K562 (cell line): ENCODE measurements around the gene MED16. TPM values are rescaled to one million over a fixed set of nuclear protein-coding genes. Genes with fewer than 3 reads are reported as not detected.

ENCODE experiments used
- ATAC-seq: fragments of 200-7000 bp; cut with Tn5 transposase; 3 replicates; pipeline ENCODE4 v1.9.1; 2020; ENCODE audit warnings: moderate library complexity
- BruUV-seq: library from RNA; stranded (reverse); fragments of 400-500 nt; replicated peaks from 2 replicates; lab custom pipeline; 2021; lab: Mats Ljungman, UMichigan
- CTCF ChIA-PET: fragments of 300-600 bp; formaldehyde crosslinking; extraction: SDS; loops from one replicate; lab custom pipeline; 2021; ENCODE audit warnings: low intra/inter-chr PET ratio; lab: Yijun Ruan, JAX
- POLR2A ChIA-PET: fragments of 300-600, 350-650 bp; sonication (Branson Sonifier 250); formaldehyde crosslinking; extraction: SDS; loops from one replicate; lab custom pipeline; 2021; ENCODE audit warnings: antibody characterized with exemption, inconsistent platforms; lab: Yijun Ruan, JAX
- DNase-seq, 4 experiments: peaks; one replicate each; pipeline versions ENCODE4 v3.0.0 to v3.0.0-alpha.2; 2011 to 2018; ENCODE audit warnings: low spot score in 3 of 4, mixed read lengths in 3 of 4; ENCODE audit errors: extremely low read depth in 1 of 4
- FAIRE-seq: peaks from 2 replicates; lab custom pipeline; 2011; peaks lifted over from hg19 to GRCh38; lab: Jason Lieb, UNC
- H2AFZ ChIP-seq: 2 replicates; pipeline ENCODE4 v1.6.0; 2011; ENCODE audit warnings: low read depth, low read length, control low read depth, inconsistent platforms
- H3K27ac ChIP-seq: fragments of 200-600 bp; 3 replicates; pipeline ENCODE4 v1.8.0; 2011; ENCODE audit warnings: low read depth, mild to moderate bottlenecking, control low read depth, inconsistent platforms, low read length, moderate library complexity, mixed read lengths; ENCODE audit errors: extremely low read depth
- H3K27me3 ChIP-seq, 2 experiments: fragments of 300-600 bp in 1 of 2; 2 replicates in 1 of 2; 3 replicates in 1 of 2; pipeline versions ENCODE4 v1.6.0 to v1.8.0; 2011; ENCODE audit warnings: inconsistent platforms in 2 of 2, low read length in 2 of 2, mild to moderate bottlenecking in 1 of 2, mixed read lengths in 1 of 2, moderate library complexity in 1 of 2; ENCODE audit not compliant: control insufficient read depth in 2 of 2, insufficient read depth in 2 of 2
- H3K36me3 ChIP-seq: fragments of 300-600 bp; 3 replicates; pipeline ENCODE4 v1.8.0; 2011; ENCODE audit warnings: mild to moderate bottlenecking, low read length, inconsistent platforms; ENCODE audit not compliant: control insufficient read depth, insufficient read depth
- H3K4me1 ChIP-seq, 2 experiments: fragments of 200-600 bp in 1 of 2; replicated peaks in 1 of 2; 2 replicates in 1 of 2; 3 replicates in 1 of 2; pipeline versions ENCODE4 v1.5.1 to v1.8.0; 2011; ENCODE audit warnings: inconsistent platforms in 2 of 2, low read length in 2 of 2, mild to moderate bottlenecking in 1 of 2, mixed read lengths in 1 of 2, moderate library complexity in 1 of 2; ENCODE audit not compliant: control insufficient read depth in 2 of 2, insufficient read depth in 2 of 2
- H3K4me2 ChIP-seq: 2 replicates; pipeline ENCODE4 v1.6.1; 2011; ENCODE audit warnings: low read length, control low read depth, inconsistent platforms, mixed read lengths; ENCODE audit not compliant: insufficient read depth
- H3K4me3 ChIP-seq: fragments of 200-600 bp; sonication (generic), shearing (Covaris generic); 2 replicates; pipeline ENCODE4 v1.5.1; 2016; ENCODE audit warnings: control low read depth, inconsistent platforms
- H3K79me2 ChIP-seq: fragments of 200-600 bp; 3 replicates; pipeline ENCODE4 v1.8.0; 2011; ENCODE audit warnings: low read length, inconsistent platforms; ENCODE audit not compliant: control insufficient read depth, insufficient read depth
- H3K9ac ChIP-seq, 2 experiments: 2 replicates each; pipeline versions ENCODE4 v1.6.0 to v1.6.1; 2011; ENCODE audit warnings: low read depth in 2 of 2, low read length in 2 of 2, control low read depth in 1 of 2, inconsistent platforms in 1 of 2, mild to moderate bottlenecking in 1 of 2, mixed read lengths in 1 of 2; ENCODE audit not compliant: insufficient read depth in 1 of 2
- H3K9me1 ChIP-seq: one replicate; pipeline ENCODE4 v1.6.0; 2011; ENCODE audit warnings: inconsistent platforms, mild to moderate bottlenecking, low read length, moderate library complexity; ENCODE audit not compliant: control insufficient read depth, insufficient read depth
- H3K9me3 ChIP-seq: replicated peaks from 2 replicates; pipeline ENCODE4 v1.5.1; 2011; ENCODE audit warnings: low read depth, low read length, inconsistent platforms; ENCODE audit not compliant: control insufficient read depth, insufficient read depth
- H4K20me1 ChIP-seq: replicated peaks from 2 replicates; pipeline ENCODE4 v1.6.1; 2011; ENCODE audit warnings: low read length, inconsistent platforms, mixed read lengths; ENCODE audit not compliant: control insufficient read depth, insufficient read depth
- CTBP1 ChIP-seq: fragments of 450-650 bp; IDR thresholded peaks from 2 replicates; pipeline ENCODE4 v1.6.1; 2016; ENCODE audit warnings: borderline replicate concordance
- PHF21A ChIP-seq: fragments of 450-650 bp; IDR thresholded peaks from 2 replicates; pipeline ENCODE4 v1.6.1; 2017; ENCODE audit warnings: low read depth, borderline replicate concordance
- POLR2G ChIP-seq: fragments of 200-400 bp; formaldehyde crosslinking; IDR thresholded peaks from 2 replicates; pipeline ENCODE4 v1.6.1; 2017; ENCODE audit warnings: low read depth, mild to moderate bottlenecking, antibody characterized with exemption, low read length, moderate library complexity
- SREBF2 ChIP-seq: sonication (generic); formaldehyde crosslinking; IDR thresholded peaks from 2 replicates; pipeline ENCODE4 v1.4.0; 2020; ENCODE audit warnings: mild to moderate bottlenecking, missing genetic modification reagents
- ZNF133 ChIP-seq: fragments of 250-450 bp; sonication (Bioruptor Pico); IDR thresholded peaks from 2 replicates; pipeline ENCODE4 v1.4.0; 2020; ENCODE audit warnings: mild to moderate bottlenecking
- WGBS: fragments of 100-300 bp; shearing (Covaris generic); methylation state at CpG from one replicate; pipeline ENCODE4 v1.1.6; 2016; ENCODE audit warnings: low coverage, mixed read lengths; ENCODE audit not compliant: insufficient coverage; ENCODE audit errors: missing lambda C conversion rate; 5-methylcytosine and 5-hydroxymethylcytosine counted together
- in situ Hi-C: fragments of 300-500 bp; cut with MboI; formaldehyde crosslinking; loops from 4 replicates; pipeline ENCODE4 v1.15.0; 2018; ENCODE audit warnings: inconsistent platforms, mixed read lengths
- intact Hi-C: fragments of 100-400 bp; cut with micrococcal nuclease; formaldehyde crosslinking; loops from 2 replicates; pipeline ENCODE4 v1.14.2; 2022
- polyA plus RNA-seq, 8 experiments: library from polyadenylated mRNA; depleted of rRNA in 4 of 8; stranded (reverse) in 5 of 8; unstranded in 3 of 8; fragments of >200 nt; fragmentation: Nextera tagmentation in 2 of 8; fragmentation: Illumina TruSeq in 1 of 8; extraction: Ambion mirVana in 2 of 8; extraction: Trizol in 1 of 8; gene quantifications; 2 replicates each; pipeline versions ENCODE4 v1.2.1 to v1.2.3, GENCODE V29; 2011 to 2014; ENCODE audit warnings: inconsistent platforms in 1 of 8, missing spikeins in 1 of 8
- total RNA-seq, 7 experiments: library from RNA; depleted of rRNA in 6 of 7; stranded (reverse); fragments of >200 nt in 6 of 7; fragmentation: Illumina TruSeq in 2 of 7; extraction: Trizol in 2 of 7; gene quantifications; 2 replicates each; pipeline versions ENCODE4 v1.2.1 to v1.2.3, GENCODE V29; 2011 to 2021; ENCODE audit warnings: low replicate concordance in 1 of 7

Gene MED16
- total and polyA plus RNA-seq, 9 of the 15 experiments (the other 6 are each of a cell fraction or from before 2014, with no cell fraction given), result 0.89 to 59.9 (median 8.6) TPM

- intact Hi-C loops (no loop called here), in situ Hi-C loops (no loop called here)
- no peak overlapping the region for H3K4me3 ChIP-seq
- H3K36me3 ChIP-seq, result peaks cover 67% of the 10 kb centered on the region; the same call in 2 of the 3 replicates
- FAIRE-seq (no peak), ATAC-seq (no peak), DNase-seq (no peak)
- 93% methylated on average over 18 of the region's 32 CpGs for WGBS
- TF ChIP-seq SREBF2 (CRISPR knock-in tag) (no peak), CTBP1 (no peak), POLR2G (peak; percentile 40; the same call in 1 of the 2 replicates)
- peaks cover 25% of the 10 kb centered on the region for H4K20me1 ChIP-seq
- H3K9me3 ChIP-seq, result no peaks in the 10 kb centered on the region
- no peak overlapping the region for H2AFZ ChIP-seq
- BruUV-seq, result no TSS peak
- no peak overlapping the region for H3K27ac ChIP-seq
- H3K79me2 ChIP-seq, result peaks cover 84% of the 10 kb centered on the region
- H3K9me1 ChIP-seq, result peaks cover 10% of the 10 kb centered on the region
- peaks cover 13 to 72% of the 10 kb centered on the region in 2 experiments for H3K4me1 ChIP-seq
- no peak overlapping the region for H3K9ac ChIP-seq
- ChIA-PET CTCF (no interaction called here), POLR2A (interaction anchor here (0.6 to 1.6 kb wide), 3 partner anchors 10 to 199 kb away, joined by 3 to 4 read pairs (median 4); no protein-coding TSS in a partner anchor)
- no peaks in the 10 kb centered on the region for H3K27me3 ChIP-seq
- no peak overlapping the region for H3K4me2 ChIP-seq
These were observed 49.2 kb upstream of the MED16 start for GRCh38 chr19:942133-942645.

GRCh38 chr19:941292-942132 lies 48.5 kb upstream of the MED16 start:
- no TSS peak for BruUV-seq
- Histone ChIP-seq H3K27me3 (no peaks in the 10 kb centered on the region), H3K4me3 (no peak overlapping the region), H3K27ac (no peak overlapping the region), H3K79me2 (peaks cover 83% of the 10 kb centered on the region), H4K20me1 (peaks cover 27% of the 10 kb centered on the region), H3K4me2 (no peak overlapping the region), H3K9me3 (no peaks in the 10 kb centered on the region), H2AFZ (no peak overlapping the region), H3K9ac (no peak overlapping the region), H3K9me1 (peaks cover 10% of the 10 kb centered on the region), H3K36me3 (peaks cover 69% of the 10 kb centered on the region; the same call in 2 of the 3 replicates), H3K4me1 (peaks cover 13 to 67% of the 10 kb centered on the region in 2 experiments)
- ChIA-PET POLR2A (interaction anchor here (1.3 to 1.6 kb wide), 2 partner anchors 9 to 12 kb away, joined by 4 read pairs; no protein-coding TSS in a partner anchor), CTCF (no interaction called here)
- FAIRE-seq, result no peak
- TF ChIP-seq PHF21A (no peak), ZNF133 (CRISPR knock-in tag) (no peak)
- no peak for DNase-seq
- in situ Hi-C loops (no loop called here), intact Hi-C loops (no loop called here)
- ATAC-seq, result no peak
- 94% methylated on average over 40 of the region's 45 CpGs for WGBS
